Calu3 (cell line): ENCODE data around the gene OPCML. TPM values are rescaled to one million over a fixed set of nuclear protein-coding genes. Genes with fewer than 3 reads are reported as not detected.

ENCODE experiments used
- BruUV-seq: library from RNA; stranded (reverse); fragments of 400-500 nt; replicated peaks from 2 replicates; lab custom pipeline; 2021; lab: Mats Ljungman, UMichigan
- CTCF ChIA-PET: fragments of 300-600 bp; sonication (Branson Sonifier 250); formaldehyde crosslinking; loops from one replicate; lab custom pipeline; 2022; ENCODE audit warnings: antibody characterized with exemption; lab: Charles Lee
- DNase-seq: peaks from one replicate; pipeline ENCODE4 v3.0.0; 2022
- H3K27ac Mint-ChIP-seq: one replicate; pipeline ENCODE4 v1.8.0; 2022; ENCODE audit warnings: mixed read lengths; ENCODE audit not compliant: unreplicated experiment
- H3K27me3 Mint-ChIP-seq: one replicate; pipeline ENCODE4 v1.8.0; 2022; ENCODE audit warnings: mixed read lengths; ENCODE audit not compliant: unreplicated experiment
- H3K36me3 Mint-ChIP-seq: one replicate; pipeline ENCODE4 v1.8.0; 2022; ENCODE audit warnings: mild to moderate bottlenecking, moderate library complexity, mixed read lengths; ENCODE audit not compliant: insufficient read depth, unreplicated experiment
- H3K4me1 Mint-ChIP-seq: one replicate; pipeline ENCODE4 v1.8.0; 2022; ENCODE audit warnings: mild to moderate bottlenecking, low read depth, mixed read lengths; ENCODE audit not compliant: unreplicated experiment
- H3K4me3 Mint-ChIP-seq: one replicate; pipeline ENCODE4 v1.8.0; 2022; ENCODE audit warnings: mild to moderate bottlenecking, low read depth, moderate library complexity, mixed read lengths; ENCODE audit not compliant: unreplicated experiment
- H3K9me3 Mint-ChIP-seq: one replicate; pipeline ENCODE4 v1.8.0; 2022; ENCODE audit warnings: low read depth, mixed read lengths; ENCODE audit not compliant: unreplicated experiment
- intact Hi-C: fragments of 100-400 bp; cut with micrococcal nuclease; formaldehyde crosslinking; loops from one replicate; pipeline ENCODE4 v1.10.0; 2022; ENCODE audit not compliant: unreplicated experiment
- total RNA-seq: library from RNA; stranded (reverse); gene quantifications from 2 replicates; pipeline ENCODE4 v1.2.3, GENCODE V29; 2022
- TF ChIP-seq, protein P1 (sequence below): fragments of 200-600 bp; IDR thresholded peaks from one replicate; pipeline ENCODE4 v1.8.0; 2022; ENCODE audit warnings: antibody characterized with exemption; ENCODE audit not compliant: unreplicated experiment

OPCML gene
- total RNA-seq, 1 experiment from 2014 or later: not detected

DNA sequence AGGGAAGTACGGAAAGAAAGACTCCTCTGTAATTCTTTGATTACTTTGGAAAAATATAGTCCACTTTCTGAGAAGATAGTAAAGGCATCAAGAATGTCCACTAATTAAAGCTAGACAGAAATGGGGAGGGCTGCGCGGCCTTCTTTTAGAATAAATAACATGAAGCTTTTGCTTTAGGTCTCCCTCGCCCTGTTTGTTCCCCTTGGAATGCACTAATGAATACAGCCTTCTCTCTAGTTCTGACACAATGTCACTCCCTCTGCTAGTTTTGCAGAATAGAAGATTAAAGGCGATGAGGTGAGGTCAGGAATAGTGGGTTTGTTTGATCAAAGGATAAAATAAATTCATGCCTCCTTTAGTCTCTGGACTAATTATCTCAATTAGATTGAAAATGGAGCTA, 543.9 kb downstream of the OPCML start:
- TF ChIP-seq, protein P1, sequence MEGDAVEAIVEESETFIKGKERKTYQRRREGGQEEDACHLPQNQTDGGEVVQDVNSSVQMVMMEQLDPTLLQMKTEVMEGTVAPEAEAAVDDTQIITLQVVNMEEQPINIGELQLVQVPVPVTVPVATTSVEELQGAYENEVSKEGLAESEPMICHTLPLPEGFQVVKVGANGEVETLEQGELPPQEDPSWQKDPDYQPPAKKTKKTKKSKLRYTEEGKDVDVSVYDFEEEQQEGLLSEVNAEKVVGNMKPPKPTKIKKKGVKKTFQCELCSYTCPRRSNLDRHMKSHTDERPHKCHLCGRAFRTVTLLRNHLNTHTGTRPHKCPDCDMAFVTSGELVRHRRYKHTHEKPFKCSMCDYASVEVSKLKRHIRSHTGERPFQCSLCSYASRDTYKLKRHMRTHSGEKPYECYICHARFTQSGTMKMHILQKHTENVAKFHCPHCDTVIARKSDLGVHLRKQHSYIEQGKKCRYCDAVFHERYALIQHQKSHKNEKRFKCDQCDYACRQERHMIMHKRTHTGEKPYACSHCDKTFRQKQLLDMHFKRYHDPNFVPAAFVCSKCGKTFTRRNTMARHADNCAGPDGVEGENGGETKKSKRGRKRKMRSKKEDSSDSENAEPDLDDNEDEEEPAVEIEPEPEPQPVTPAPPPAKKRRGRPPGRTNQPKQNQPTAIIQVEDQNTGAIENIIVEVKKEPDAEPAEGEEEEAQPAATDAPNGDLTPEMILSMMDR: no peak
- H3K27ac Mint-ChIP-seq: no peak overlapping the region
- H3K4me1 Mint-ChIP-seq: no peaks in the 10 kb centered on the region
- CTCF ChIA-PET: no interaction called here
- no TSS peak for BruUV-seq
- no peak for DNase-seq
- H3K4me3 Mint-ChIP-seq: no peak overlapping the region
- no peaks in the 10 kb centered on the region for H3K36me3 Mint-ChIP-seq
- H3K27me3 Mint-ChIP-seq: no peaks in the 10 kb centered on the region
- H3K9me3 Mint-ChIP-seq: peaks cover 16% of the 10 kb centered on the region
- intact Hi-C loops: no loop called here

DNA sequence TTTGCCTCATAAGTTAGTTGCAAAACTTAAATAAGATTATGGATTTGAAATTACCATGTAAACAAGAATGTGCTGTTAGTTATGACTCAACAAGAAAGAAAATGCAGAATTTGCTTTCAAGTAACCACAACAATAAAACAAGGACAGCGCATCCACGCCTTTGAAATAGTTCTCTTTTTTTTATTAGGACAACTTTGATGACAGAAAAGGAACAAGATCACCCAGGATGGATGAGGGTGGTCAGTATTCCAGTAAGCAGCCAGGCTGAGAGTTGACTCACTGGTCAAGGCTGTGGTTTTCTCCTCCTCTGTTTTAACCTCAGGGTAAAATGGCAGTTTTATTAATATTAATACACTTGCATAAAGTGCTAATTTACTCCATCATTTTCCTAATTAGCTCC, 544.4 kb downstream of the OPCML start:
- DNase-seq: no peak
- CTCF ChIA-PET: no interaction called here
- Mint-ChIP-seq H3K27me3 (no peaks in the 10 kb centered on the region), H3K27ac (no peak overlapping the region), H3K9me3 (peaks cover 16% of the 10 kb centered on the region), H3K36me3 (no peaks in the 10 kb centered on the region), H3K4me3 (no peak overlapping the region), H3K4me1 (no peaks in the 10 kb centered on the region)
- no TSS peak for BruUV-seq
- TF ChIP-seq, protein P1: no peak
- intact Hi-C loops: no loop called here

DNA sequence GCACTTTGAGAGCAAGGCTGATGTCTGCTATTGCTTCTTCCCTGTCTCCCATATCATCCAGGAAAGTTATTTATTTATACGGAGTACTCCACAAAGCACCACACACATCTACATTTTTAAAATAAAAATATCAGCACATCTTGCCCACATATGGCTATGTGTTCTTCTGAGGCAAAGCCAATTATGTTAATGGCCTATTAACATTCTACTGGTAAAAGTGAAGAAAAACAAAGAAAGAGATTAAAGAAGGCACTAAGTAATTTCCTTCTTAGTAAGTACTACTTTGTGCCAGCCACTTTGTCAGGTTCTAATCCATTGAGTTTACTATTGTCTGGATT, 548.7 kb downstream of the OPCML start:
- intact Hi-C loops: no loop called here
- no TSS peak for BruUV-seq
- no peak overlapping the region for H3K27ac Mint-ChIP-seq

DNA sequence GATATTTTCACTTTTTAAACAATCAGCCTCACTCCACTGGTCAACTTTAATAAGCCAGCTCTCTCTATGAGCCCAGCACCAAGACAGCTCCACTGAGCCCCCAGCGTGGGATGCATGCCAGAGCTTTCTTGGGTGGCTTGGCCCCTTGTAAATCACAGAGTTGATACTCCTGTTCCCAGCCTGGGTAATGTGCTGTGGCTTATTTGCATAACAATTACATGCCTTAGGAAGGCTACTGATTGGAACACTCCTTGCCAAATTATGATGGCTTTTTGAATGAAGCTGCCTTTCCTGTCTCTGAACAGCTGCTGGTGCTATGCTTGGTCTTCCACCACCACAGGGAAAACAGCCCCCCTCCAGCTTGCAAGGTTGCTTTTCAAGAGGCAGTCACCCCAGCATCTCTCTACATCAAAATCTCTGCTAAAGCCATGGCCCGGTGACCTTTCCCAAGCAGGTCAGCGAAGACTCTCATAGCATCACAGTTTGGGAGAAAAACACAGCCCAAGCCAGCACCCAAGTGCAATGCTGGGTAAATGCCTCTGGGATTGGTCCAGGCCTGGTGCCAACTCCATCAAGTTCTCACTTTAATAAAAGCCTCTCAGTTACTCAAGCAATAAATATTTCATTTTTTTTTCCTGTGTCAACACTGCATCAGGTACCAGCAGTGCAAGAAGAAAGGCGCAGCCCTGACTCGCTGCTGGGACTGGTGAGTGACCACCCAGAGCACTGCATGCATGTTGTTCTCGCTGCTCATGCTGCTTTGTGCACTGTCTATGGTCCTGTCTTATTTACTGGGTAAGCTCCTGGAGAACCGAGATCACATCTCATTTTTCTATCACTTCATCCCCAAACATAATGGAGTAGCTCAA, 549.3 kb downstream of the OPCML start:
- TF ChIP-seq, protein P1: no peak
- DNase-seq: no peak
- H3K36me3 Mint-ChIP-seq: no peaks in the 10 kb centered on the region

More for the DNA sequence above, 548.7 kb downstream of the OPCML start:
- H3K36me3 Mint-ChIP-seq: no peaks in the 10 kb centered on the region
- DNase-seq: no peak
- CTCF ChIA-PET: no interaction called here
- H3K9me3 Mint-ChIP-seq: peaks cover 23% of the 10 kb centered on the region
- H3K4me1 Mint-ChIP-seq: no peaks in the 10 kb centered on the region
- no peaks in the 10 kb centered on the region for H3K27me3 Mint-ChIP-seq
- TF ChIP-seq, protein P1: no peak
- no peak overlapping the region for H3K4me3 Mint-ChIP-seq

More for the DNA sequence above, 549.3 kb downstream of the OPCML start:
- CTCF ChIA-PET: interaction anchor here (0.5 kb wide), 1 partner anchor 1295 kb away, joined by 3 read pairs; no protein-coding TSS in a partner anchor
- intact Hi-C loops: no loop called here
- no TSS peak for BruUV-seq
- H3K4me1 Mint-ChIP-seq: no peaks in the 10 kb centered on the region
- H3K27me3 Mint-ChIP-seq: no peaks in the 10 kb centered on the region
- H3K27ac Mint-ChIP-seq: no peak overlapping the region
- H3K9me3 Mint-ChIP-seq: peaks cover 21% of the 10 kb centered on the region
- H3K4me3 Mint-ChIP-seq: no peak overlapping the region
